Sigmoid colon (tissue), 4 donors: Measurements from ENCODE around the gene MLC1.

Experiments
- EP300 ChIP-seq, 4 donors: sonication (generic); formaldehyde crosslinking; IDR thresholded peaks; one replicate each; pipeline ENCODE4 v1.6.1; 2017; ENCODE audit warnings: antibody characterized with exemption in 4 of 4
- POLR2A ChIP-seq, 2 donors: fragments of 450-650 bp; IDR thresholded peaks; one replicate each; pipeline ENCODE4 v1.6.1; 2016; ENCODE audit warnings: antibody characterized with exemption in 2 of 2, mild to moderate bottlenecking in 2 of 2, moderate library complexity in 2 of 2
- POLR2AphosphoS5 ChIP-seq, 4 donors: sonication (generic); formaldehyde crosslinking; IDR thresholded peaks; one replicate each; pipeline ENCODE4 v1.6.1; 2017; ENCODE audit warnings: antibody characterized with exemption in 4 of 4
- TF ChIP-seq, protein P1 (sequence below), 4 experiments: fragments of 450-650 bp in 3 of 4; fragments of 200-600 bp in 1 of 4; IDR thresholded peaks; one replicate each; pipeline ENCODE4 v1.5.1; 2016 to 2019; ENCODE audit warnings: antibody characterized with exemption in 4 of 4, mild to moderate bottlenecking in 3 of 4, moderate library complexity in 2 of 4

DNA sequence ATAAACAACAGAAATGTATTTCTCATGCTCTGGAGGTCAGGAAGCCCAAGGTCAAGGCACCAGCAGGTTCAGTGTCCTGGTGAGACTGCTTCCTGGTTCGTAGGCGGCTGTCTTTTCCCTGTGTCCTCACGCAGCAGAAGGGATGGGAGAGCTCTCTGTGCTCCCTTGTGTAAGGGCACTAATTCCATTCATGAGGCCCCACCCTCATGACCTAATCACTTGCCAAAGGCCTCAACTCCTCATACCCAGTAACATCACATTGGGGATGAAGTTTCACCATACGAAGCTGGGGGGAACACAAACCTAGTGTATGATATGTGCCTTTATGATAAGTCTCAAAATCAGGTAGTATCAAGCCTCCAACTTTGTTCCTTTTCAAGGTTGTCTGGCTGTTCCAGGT lies 46.7 kb upstream of the MLC1 start:
- no peak for TF ChIP-seq POLR2A (IDR thresholded peaks at IDR 0.05)
- TF ChIP-seq, protein P1, sequence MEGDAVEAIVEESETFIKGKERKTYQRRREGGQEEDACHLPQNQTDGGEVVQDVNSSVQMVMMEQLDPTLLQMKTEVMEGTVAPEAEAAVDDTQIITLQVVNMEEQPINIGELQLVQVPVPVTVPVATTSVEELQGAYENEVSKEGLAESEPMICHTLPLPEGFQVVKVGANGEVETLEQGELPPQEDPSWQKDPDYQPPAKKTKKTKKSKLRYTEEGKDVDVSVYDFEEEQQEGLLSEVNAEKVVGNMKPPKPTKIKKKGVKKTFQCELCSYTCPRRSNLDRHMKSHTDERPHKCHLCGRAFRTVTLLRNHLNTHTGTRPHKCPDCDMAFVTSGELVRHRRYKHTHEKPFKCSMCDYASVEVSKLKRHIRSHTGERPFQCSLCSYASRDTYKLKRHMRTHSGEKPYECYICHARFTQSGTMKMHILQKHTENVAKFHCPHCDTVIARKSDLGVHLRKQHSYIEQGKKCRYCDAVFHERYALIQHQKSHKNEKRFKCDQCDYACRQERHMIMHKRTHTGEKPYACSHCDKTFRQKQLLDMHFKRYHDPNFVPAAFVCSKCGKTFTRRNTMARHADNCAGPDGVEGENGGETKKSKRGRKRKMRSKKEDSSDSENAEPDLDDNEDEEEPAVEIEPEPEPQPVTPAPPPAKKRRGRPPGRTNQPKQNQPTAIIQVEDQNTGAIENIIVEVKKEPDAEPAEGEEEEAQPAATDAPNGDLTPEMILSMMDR (IDR thresholded peaks at IDR 0.05): no peak
- no peak for TF ChIP-seq POLR2AphosphoS5 (IDR thresholded peaks at IDR 0.05)
- no peak for TF ChIP-seq EP300 (IDR thresholded peaks at IDR 0.05)
